GM18517 (cell line): ENCODE results near the gene TBC1D7.
A peak's percentile ranks its signal among the peaks of the same experiment; 100 is the strongest.
"Not testable (repeated sequence)": the region's sequence is repeated elsewhere in the genome, so short reads cannot be mapped to it uniquely, and the experiment has no call there.

Experiments used
- ATAC-seq: cut with Tn5 transposase; IDR thresholded peaks from one replicate; pipeline ENCODE4 v1.9.1; 2021; ENCODE audit warnings: mild to moderate bottlenecking, moderate library complexity; ENCODE audit not compliant: unreplicated experiment

The TBC1D7 gene

DNA sequence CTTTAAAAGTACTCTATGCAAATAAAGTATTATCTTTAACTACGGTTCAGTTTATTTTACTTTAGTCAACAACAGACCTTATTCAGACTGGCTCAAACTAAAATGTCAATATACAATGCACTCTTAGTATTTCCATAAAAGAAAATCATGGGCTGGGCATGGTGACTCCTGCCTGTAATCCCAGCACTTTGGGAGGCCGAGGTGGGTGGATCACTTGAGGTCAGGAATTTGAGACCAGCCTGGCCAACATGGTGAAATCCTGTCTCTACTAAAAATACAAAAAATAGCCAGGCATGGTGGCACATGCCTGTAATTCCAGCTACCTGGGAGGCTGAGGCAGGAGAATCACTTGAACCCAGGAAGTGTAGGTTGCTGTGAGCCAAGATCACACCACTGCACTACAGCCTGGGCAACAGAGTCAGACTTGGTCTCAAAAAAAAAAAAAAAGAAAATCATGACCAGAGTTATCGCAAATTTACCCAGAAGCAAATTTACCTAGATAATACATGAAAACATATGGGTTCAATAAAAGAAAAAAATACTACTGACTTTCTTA lies 2.2 kb downstream of the TBC1D7 start:
- not testable (repeated sequence) for ATAC-seq

DNA sequence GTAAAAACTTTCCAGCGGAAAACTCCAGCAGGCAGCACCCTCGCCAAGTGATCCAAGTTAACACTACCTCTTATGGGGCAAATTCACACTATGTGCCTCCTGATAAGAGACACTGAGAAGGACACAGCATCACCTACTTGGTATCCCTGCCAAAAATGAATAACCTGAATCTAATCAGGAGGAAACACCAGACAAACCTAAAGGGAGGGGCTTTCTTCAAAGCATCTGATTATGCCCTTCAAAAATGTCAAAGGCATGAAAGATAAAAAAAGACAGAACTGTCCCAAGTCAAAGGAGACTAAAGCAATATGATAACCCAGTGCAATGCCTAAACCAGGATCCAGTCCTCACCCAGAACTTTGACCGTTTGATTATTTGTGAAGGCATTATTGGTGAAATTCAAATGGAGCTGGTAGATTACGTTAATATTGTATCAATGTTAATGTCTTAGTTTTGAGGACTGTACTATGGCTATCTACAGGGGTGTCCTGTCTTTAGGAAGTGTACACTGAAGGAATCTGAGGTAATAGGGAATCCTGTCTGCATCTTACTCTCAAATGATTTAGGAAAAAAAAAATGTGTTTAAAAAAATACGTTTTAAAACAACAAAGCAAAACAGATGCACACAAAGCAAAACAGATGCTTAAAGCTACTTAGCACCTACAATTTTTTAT lies 8.3 kb downstream of the TBC1D7 start:
- ATAC-seq = no peak

DNA sequence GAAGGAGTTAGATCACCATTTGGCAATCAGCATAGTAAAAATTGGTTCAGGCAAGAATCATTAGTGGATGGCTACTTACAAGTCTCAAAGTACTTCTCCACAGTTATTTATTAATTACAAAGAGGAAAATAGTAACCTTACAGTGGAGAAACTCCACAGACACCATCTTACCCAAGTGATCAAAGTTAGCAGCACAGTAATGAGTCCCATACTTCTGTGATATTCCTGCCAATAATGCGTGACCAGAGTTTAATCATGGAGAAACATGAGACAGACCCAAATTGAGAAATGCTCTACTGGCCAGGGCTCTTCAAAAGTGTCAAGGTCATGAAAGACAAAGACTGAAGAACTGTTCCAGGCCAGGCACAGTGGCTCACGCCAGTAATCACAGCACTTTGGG lies 9.5 kb downstream of the TBC1D7 start:
- no peak for ATAC-seq

DNA sequence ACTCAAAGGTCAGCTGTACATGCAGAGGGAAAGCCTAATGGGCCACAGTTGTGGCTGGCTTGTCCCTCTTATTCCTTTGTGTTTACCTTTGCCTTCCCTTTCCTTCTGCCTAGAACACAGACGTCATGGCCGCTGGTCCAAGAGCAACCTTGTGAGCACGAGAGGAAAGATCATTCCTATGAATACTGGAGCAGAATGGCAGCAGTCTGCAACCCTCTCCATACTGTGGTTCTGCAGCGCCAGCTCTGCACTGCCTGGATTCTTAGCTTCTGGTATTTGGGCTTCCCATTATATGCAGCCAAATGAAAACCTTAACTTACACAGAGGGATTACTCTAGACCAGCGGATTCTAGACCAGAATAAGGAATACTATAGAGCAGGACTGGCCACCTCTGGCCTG lies 12.4 kb downstream of the TBC1D7 start:
- ATAC-seq = no peak

DNA sequence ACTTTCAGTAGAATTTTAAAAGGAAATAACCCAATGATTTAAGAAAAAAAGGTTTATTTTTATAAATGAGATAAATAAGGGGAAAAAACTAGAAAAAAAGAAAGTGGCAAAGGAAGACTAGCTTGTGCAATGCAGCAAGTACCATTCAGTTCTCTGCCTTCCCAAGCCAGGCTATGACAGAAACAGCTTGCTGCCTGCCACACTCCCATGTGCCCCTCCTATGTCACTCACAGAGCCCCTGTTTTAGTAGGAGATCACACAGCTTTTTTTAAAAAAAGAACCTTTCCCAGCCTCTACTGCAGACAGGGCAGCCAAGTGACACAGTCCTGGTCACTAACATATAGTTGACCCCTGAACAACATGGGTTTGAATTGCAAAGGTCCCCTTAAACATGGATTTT lies 13.5 kb downstream of the TBC1D7 start:
- no peak for ATAC-seq

DNA sequence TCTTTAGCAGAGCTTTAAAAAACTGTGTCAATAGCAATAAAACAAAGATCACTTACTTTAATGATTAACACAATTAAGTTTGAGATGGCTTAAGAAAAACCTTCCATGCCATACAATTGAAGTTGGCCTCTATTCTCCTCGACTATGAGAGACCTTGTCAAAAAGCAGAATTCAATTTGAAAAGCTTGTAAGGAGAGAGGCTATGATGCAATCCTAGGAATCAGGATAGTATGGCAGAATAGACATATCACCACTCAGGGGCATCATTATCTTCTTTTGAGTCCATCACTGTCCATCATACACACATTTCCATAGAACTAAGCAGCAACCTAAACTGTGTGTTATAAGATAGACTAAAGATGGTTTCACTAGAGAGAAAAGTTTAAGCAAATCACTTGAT lies 17.2 kb downstream of the TBC1D7 start:
- ATAC-seq = no peak

DNA sequence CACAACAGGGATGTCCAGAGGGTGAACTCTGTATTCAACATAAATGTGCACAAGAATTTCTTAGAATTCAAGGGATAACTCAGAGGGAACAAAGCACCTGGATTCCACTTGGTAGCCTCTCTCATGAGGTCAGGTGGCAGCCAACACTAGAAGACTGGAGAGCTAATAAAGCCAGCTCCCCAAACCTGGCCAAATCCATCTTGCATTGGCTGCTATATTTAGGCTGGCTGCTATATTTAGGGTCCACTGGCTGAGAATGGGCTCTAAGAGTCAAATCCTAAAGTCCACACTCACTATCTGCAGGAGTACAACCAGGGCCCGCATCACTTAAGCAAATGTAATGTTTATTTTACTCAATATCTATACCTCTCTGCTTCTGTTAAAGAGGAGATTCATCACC lies 20.0 kb downstream of the TBC1D7 start:
- ATAC-seq = no peak

DNA sequence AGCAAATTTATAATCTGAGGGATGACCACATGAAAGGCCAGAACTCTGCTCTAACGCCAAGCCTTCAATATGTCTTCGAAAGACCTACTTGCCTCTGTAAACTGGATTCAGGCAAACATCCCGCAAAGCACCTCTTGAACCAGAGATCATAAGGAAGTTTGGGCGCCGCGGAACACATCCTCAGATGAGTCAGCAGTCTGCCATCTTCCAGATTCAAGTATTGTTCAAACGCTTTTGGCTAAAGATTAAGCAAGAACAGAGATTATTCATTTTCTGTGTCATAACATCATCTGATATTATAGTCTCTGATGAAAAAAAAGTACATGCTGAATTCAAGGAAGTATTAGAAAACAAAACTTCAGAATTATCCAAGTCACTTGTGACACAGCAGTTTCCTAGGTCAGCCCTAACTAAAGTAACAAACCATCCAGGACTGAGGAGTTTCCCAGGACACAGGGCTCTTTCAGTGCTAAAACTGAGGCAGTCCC lies 20.8 kb downstream of the TBC1D7 start:
- no peak for ATAC-seq

DNA sequence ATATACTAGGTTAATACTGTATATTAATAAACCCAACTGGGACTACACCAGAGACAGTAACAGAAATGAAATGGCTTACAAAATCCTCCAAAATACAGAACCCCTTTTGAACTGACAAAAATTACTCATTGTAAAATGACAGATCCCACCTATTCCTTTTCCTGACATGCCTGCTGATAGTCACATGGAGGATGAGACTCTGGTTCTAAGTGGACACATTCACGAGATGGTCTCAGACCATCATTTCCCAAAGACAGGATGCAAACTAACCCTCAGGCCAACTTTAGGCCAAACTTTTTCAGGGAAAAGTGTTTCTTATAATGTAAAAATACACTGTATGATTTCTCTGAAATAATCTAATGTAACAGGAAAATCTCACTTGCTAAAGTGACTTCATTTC lies 22.5 kb downstream of the TBC1D7 start:
- ATAC-seq = no peak

DNA sequence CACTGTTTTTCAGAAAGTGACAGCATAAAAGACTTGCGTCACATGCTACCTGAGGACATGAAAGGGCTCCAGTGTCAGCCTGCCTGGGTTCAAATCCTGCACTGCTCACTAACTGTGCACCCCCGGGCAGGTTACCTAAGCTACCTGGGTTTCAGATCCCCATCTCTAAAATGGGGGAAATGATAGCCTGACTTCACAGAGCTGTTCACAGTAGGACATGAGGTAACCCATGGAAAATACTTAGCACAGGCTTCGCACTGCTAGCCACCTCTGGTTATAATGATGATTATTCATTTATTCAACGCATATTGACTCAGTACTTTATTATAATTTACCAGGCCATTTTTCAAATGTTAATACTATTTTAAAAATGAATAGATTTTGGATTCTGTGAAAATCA lies 23.0 kb downstream of the TBC1D7 start:
- ATAC-seq = no peak

DNA sequence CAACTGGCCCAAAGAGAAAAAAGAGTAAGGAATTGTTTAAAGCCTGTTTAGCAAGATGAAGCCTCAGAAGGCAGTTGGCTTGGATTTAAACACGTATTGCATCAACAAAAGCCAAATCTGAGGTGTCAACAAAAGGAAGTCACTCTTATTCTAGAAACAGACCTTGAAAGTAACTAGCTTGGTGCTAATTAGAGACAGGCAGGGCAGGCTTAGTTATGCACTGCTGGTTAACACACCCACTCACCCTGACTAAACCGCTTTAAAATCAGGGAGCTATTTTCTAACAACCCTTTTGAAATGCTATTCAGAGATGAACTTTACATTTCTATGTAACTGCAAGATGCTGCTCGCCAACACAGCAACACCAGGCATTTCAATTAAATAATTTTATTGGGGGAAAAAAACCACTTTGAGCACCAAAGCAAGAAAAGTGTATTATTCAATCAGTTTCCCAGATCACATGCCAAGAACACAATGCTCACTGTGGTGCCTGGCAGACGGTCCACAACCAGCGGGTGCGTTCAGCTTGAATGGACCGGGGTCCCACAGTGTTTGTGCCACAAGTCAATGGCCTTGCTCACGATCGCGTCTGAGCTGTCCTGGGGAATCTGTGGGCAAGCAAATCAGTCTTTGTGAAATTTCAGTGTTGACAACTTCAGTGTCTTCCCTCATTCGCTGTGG lies 23.6 kb downstream of the TBC1D7 start:
- ATAC-seq = peak; percentile 37

DNA sequence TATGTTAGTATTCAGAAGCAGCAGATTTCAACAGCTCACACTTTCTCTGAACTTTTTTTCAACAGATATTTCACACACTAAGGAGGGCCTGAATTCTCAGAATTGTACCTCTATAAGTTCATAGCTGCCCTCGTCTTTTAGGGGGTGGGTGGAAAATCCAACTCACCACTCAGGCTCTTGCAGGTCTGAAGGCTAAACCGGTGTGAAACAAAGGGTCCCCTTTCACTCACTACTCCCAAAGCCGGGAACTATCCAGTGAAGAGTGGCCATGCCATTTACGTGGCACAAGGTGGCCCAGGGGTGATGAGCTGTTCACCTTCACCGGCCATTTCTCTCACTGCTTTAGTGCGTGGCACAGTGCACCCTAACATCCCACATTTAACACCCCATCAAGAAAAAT lies 24.2 kb downstream of the TBC1D7 start:
- no peak for ATAC-seq

DNA sequence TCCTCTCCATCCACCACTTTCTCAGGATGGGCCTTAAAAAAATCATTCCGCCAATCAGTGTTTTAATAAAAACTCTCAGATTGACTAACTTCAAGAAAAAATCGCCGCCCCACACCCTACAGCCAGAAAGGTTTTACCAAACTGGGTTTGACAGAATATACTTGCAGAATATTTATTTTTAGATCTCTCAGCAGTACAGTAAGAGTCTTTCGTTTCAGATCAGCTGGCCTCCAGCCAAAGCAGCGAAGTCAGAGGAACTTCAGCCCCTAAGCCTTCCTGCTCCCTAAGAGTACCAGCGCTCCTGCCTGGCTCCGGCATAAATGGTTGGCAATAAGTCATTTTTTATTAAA lies 24.7 kb downstream of the TBC1D7 start:
- ATAC-seq = peak; percentile 51

DNA sequence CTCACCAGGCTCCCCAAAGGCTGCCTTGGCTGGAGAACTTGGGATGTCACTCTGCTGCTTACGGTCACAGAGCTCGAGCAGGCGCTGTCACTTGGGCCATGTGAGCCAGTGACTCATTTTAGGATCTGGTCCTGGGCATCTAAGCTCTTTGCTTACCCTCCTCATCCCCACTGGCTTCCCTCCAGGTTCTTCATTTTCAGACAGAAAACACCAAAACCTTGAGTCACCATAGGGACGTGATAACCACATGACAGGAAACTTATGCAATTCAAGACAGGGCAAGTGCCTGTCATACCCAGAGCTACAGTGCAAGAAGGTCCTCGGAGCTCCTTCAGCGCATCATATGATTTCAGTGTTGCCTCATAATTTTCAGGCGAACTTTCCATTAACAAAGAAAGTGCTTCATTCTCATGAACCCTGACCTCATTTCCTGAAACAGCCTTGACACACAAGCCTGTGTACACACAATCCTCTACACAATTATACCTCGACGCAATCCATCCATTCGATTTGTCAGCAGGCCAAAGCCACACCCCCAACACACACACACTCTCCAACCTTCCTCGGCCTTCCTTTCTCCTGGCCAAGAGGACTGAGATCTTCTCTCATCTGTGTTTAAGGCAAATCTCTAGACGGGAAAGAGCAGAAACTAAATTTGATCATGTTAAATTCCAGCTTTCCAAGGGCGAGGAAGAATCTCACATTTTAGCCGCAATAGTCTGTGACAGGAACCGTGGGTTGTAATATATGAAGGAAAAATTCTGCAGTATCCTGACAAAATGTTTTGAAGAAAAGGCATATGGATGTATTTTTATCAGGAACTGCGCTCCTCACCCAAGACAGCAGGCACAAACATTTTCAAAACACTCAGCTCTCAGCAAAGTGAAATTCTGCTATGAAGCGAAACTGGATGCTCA lies 25.3 kb downstream of the TBC1D7 start:
- ATAC-seq = peak; percentile 64

DNA sequence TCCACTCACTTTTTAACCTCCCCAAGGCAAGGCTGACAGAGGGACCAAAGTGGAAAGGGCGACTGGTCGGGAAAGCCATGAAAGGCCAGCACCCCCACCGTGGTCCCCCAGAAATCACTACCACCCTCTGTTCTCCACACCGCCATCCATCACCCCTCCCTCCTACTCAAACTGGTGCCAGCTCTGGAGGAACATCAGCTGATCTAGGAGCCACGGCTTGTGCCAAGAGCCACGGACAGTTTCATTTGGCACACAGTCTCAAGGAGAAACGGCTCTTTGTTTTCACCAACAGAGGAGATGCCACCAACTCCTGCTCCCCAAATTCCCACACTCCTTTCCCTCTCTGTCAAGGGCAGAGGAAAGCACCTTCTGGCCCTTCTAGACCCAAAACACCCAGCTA lies 26.0 kb downstream of the TBC1D7 start:
- no peak for ATAC-seq

DNA sequence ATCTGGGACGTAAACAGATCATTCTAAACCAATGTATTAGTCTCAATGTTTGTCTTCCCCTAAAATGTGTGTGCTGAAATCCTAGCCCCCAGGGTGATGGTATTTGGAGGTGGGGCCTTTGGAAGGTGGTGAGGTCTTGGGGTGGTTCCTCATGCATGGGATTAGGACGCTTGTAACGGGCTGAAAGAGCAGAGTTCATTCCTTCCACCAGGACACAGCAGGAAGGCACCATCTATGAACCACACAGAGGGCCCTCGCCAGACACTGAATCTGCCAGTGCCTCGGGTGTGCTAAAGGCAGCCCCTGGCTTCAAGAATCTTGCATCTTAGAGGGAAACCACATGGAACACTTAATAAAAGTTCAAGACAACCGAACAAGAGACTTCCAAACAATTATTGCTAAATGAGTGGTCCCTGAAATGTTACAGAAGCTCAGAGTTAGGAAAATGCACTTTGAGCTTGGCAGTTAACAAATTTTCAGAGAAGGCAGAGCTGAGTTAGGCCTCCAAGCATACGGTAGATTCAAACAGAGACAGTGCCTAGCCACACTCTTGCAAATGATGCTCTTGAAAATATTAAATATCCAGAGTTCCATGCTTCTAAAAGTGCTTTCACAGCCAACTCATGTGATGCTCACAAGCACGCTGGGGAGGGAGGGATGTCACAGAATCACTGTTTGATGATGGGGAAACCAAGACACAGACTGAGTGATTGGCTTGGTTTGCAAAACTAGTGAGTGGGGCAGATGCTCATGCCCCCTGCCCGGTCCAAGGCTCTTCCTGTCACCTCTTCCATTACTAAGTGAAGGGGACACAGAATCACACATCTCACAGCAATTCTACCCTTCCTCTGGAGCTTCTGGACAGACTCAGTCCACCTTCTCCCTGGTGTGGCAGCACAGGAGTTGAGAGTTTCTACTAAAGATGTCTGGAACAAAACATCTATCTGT lies 27.4 kb downstream of the TBC1D7 start:
- ATAC-seq = no peak

DNA sequence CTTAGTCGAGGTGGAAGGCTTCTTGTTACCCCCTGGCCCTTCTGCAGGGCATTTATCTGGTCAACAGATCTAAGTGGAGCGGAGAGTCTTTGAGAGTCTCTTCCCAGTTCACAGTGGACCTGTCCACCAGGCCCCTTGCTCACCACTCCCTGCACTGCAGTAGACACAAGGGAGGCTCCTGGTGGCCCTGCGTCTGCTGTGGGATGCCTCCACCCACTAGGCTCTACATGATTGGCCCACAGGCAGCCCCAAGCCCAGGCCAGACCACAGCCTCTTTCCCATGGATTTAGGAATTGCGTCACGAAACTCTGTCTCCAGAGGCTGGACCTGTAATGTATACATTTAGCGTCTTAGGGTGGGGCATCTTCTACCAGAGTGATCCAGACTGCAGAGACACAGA lies 28.4 kb downstream of the TBC1D7 start:
- no peak for ATAC-seq

DNA sequence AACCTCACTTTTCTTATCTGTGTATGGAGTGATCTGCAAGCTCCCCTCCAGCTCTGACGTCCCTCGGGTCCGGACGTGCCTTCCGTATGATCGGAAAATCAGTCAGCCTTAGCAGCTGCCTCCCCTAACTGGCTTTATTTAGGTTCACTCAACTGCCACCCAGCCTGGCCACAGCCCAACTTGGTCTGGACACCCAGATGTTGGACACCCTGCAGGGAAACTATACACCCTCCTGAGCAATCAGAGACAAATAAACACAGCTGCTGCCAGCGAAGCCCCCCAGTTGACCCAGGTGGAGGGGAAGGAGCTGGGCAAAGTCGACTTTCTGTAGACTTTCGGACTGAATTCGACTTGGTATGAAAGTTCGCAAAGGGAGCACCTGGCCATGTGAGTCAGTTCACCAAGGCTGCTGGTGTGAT lies 28.9 kb downstream of the TBC1D7 start:
- ATAC-seq = no peak

DNA sequence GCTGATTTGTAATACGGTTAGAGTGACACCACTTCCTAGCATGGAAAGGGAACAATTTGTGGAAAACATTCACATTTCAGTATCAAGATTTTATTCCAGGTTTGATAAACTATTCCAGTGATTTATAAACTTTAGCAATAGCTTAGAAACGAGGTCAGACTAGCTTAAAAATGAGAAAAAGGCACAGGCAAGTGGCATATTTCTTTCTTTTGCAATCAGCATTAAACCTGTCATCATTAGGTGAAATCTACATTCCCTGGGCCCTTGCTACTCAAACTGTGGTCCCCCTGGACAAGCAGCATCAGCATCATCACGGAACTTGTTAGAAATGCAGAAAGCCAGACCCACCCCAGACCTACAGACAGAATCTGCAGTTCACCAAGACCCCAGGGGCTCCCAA lies 29.9 kb downstream of the TBC1D7 start:
- no peak for ATAC-seq

DNA sequence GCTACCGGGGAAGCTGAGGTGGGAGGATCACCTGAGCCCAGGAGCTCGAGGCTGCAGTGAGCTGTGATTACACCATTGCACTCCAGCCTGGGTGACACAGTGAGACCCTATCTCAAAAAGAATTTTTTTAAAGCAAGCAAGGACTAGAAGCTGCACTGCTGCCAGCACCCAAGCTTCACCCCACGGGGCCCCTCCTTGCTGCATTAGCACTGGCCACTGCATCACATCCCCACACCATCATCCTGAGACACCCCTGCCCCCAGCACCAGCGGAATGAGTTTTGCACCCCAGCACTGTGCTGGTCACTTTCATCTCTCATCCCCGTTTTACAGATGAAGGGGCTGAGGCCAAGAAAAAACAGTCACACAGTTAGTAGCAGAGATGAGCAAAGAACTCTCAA lies 30.9 kb downstream of the TBC1D7 start:
- no peak for ATAC-seq
